ENCODE measurements around the gene INHBC. TPM values are rescaled to one million over a fixed set of nuclear protein-coding genes. Genes with fewer than 3 reads are reported as not detected.
A peak's percentile ranks its signal among the peaks of the same experiment; 100 is the strongest.
"Not testable (repeated sequence)": the region's sequence is repeated elsewhere in the genome, so short reads cannot be mapped to it uniquely, and the experiment has no call there.

Gene INHBC
- total and polyA plus RNA-seq, 7 donors: 0.05 to 0.21 (median 0.18) TPM; not detected in 4

DNA sequence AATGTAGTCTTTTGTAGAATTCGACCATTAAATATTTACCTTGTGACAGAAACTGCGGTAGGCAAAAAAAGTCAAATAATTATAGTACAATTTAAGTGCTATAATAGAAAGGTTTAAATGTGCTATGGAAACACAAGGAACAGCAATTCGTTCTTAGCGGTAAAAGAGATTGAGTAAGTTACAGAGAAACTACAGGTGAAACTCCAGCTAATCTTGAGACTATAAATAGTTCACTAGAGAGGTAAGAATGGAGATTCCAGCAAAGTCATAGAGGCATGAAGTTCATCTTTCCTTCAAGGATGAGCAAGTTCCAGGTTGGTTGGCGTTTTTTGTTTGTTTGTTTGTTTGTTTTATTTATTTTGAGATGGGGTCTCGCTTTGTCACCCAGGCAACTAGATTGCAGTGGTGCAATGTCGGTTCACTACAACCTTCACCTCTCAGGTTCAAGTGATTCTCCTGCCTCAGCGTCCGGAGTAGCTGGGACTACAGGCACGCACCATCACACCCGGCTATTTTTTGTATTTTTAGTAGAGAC, 2.9 kb upstream of the INHBC start:
- intact Hi-C loops (cut with DNase I): no loop called here
- DNase-seq: no peak
- H3K36me3 ChIP-seq (ENCODE audit: insufficient read depth in 1 of 2, low read depth in 1 of 2): no peaks in the 10 kb centered on the region
- no peaks in the 10 kb centered on the region for H3K9me3 ChIP-seq
- H3K4me3 ChIP-seq: peak overlapping the region; percentile 79
- 93 to 94% (median 93%) methylated on average over 11 of the region's 11 CpGs for WGBS, 3 donors
- peak overlapping the region; percentile 95 for H3K27ac ChIP-seq
- peaks cover 6% of the 10 kb centered on the region for H3K4me1 ChIP-seq
- ATAC-seq: no peak
- H3K27me3 ChIP-seq (ENCODE audit: insufficient read depth in 3 of 3, low read length in 2 of 3): no peaks in the 10 kb centered on the region
- TF ChIP-seq, protein P1, sequence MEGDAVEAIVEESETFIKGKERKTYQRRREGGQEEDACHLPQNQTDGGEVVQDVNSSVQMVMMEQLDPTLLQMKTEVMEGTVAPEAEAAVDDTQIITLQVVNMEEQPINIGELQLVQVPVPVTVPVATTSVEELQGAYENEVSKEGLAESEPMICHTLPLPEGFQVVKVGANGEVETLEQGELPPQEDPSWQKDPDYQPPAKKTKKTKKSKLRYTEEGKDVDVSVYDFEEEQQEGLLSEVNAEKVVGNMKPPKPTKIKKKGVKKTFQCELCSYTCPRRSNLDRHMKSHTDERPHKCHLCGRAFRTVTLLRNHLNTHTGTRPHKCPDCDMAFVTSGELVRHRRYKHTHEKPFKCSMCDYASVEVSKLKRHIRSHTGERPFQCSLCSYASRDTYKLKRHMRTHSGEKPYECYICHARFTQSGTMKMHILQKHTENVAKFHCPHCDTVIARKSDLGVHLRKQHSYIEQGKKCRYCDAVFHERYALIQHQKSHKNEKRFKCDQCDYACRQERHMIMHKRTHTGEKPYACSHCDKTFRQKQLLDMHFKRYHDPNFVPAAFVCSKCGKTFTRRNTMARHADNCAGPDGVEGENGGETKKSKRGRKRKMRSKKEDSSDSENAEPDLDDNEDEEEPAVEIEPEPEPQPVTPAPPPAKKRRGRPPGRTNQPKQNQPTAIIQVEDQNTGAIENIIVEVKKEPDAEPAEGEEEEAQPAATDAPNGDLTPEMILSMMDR (IDR thresholded peaks at IDR 0.05): no peak

GRCh38 chr12:57433370-57433769, 1.2 kb upstream of the INHBC start:
- no peak overlapping the region for H3K4me3 ChIP-seq
- no peaks in the 10 kb centered on the region for H3K27me3 ChIP-seq (ENCODE audit: insufficient read depth in 3 of 3, low read length in 2 of 3)
- H3K4me1 ChIP-seq: peaks cover 6% of the 10 kb centered on the region
- no peaks in the 10 kb centered on the region for H3K36me3 ChIP-seq (ENCODE audit: insufficient read depth in 1 of 2, low read depth in 1 of 2)
- ATAC-seq (no peak), DNase-seq (no peak)
- no peak overlapping the region for H3K27ac ChIP-seq
- H3K9me3 ChIP-seq: no peaks in the 10 kb centered on the region
- WGBS, 3 donors: 80 to 93% (median 82%) methylated on average over 3 of the region's 3 CpGs
- intact Hi-C loops (cut with DNase I): no loop called here
- TF ChIP-seq, protein P1 (IDR thresholded peaks at IDR 0.05): no peak

DNA sequence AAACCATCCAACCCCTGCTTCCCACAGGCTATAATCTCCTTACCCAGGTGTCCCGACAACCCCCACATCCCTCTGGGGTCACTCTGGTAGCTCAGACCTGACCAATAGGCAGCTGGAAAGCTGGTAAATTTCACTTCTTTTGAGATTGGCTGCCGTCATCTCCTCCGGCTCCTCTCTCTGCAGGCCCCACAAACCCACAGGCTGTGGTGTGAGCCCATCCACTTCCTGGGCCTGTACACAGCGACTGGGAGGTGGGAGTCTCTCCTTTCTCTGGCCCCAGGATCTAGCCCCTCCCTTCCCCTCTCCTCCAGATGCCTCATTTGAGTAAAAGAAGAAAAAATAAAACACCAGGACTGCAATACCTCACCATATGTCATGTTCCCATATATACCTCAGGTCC, 709 bp downstream of the INHBC start:
- WGBS, 3 donors: 57 to 74% (median 72%) methylated on average over 4 of the region's 4 CpGs
- no peak overlapping the region for H3K27ac ChIP-seq

DNA sequence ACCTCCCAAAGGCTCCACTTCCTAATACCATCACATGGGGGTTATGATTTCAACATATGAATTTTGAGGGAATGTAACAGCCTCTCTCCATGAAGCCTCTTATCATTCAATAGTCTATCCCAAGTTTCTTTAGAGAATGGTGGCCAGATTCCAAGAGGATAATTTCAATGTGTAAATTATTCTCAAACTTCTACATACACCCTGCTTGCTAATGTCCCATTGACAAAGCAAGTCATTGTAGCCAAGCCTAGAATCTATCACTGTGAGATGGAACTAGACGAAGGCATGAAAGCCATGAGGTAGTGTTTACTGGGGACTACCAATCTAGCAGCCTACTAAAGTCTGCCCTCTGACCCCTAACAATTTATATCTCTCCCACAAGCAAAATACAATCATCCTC, 3.8 kb downstream of the INHBC start:
- TF ChIP-seq, protein P1 (IDR thresholded peaks at IDR 0.05): no peak
- Histone ChIP-seq H3K27me3 (ENCODE audit: insufficient read depth in 3 of 3, low read length in 2 of 3) (no peaks in the 10 kb centered on the region), H3K27ac (no peak overlapping the region), H3K36me3 (ENCODE audit: insufficient read depth in 1 of 2, low read depth in 1 of 2) (no peaks in the 10 kb centered on the region), H3K4me3 (no peak overlapping the region), H3K4me1 (no peaks in the 10 kb centered on the region), H3K9me3 (no peaks in the 10 kb centered on the region)
- no peak for ATAC-seq
- 83 to 87% (median 87%) methylated on average over 1 of the region's 1 CpG for WGBS, 3 donors
- intact Hi-C loops (cut with DNase I): no loop called here
- no peak for DNase-seq

More for the DNA sequence above, 709 bp downstream of the INHBC start:
- Histone ChIP-seq H3K9me3 (no peaks in the 10 kb centered on the region), H3K4me3 (no peak overlapping the region), H3K27me3 (ENCODE audit: insufficient read depth in 3 of 3, low read length in 2 of 3) (no peaks in the 10 kb centered on the region), H3K36me3 (ENCODE audit: insufficient read depth in 1 of 2, low read depth in 1 of 2) (no peaks in the 10 kb centered on the region), H3K4me1 (no peaks in the 10 kb centered on the region)
- TF ChIP-seq, protein P1 (IDR thresholded peaks at IDR 0.05): no peak
- intact Hi-C loops (cut with DNase I): no loop called here
- ATAC-seq (no peak), DNase-seq (no peak)

DNA sequence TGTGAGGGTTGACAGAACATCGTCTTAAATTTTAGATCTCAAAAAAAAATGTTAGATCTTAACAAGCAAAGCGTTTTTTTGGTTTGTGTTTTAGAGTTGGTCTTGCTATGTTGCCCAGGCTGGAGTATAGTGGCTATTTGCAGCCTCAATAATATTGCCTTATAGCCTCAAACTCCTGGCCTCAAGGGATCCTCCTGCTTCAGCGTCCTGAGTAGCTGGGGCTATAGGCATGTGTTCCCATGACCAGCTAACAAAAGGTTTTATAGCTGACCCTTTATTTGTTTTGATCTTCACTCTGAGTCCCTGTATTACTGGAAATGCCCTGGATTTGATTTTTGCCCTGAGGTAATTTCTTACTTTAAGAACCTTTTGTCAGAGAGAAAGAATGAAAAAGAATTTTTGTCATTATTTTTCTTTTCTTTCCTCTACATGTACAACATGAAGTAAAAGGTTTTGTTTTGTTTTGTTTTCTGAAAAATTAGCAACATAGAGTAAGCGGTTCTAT, 5.2 kb downstream of the INHBC start:
- TF ChIP-seq, protein P1 (IDR thresholded peaks at IDR 0.05): no peak
- Histone ChIP-seq H3K27ac (no peak overlapping the region), H3K36me3 (ENCODE audit: insufficient read depth in 1 of 2, low read depth in 1 of 2) (no peaks in the 10 kb centered on the region), H3K9me3 (no peaks in the 10 kb centered on the region), H3K4me3 (no peak overlapping the region), H3K4me1 (no peaks in the 10 kb centered on the region), H3K27me3 (ENCODE audit: insufficient read depth in 3 of 3, low read length in 2 of 3) (no peaks in the 10 kb centered on the region)
- ATAC-seq (no peak), DNase-seq (no peak)
- intact Hi-C loops (cut with DNase I): no loop called here
- WGBS, 3 donors: 71 to 79% (median 76%) methylated on average over 4 of the region's 4 CpGs

DNA sequence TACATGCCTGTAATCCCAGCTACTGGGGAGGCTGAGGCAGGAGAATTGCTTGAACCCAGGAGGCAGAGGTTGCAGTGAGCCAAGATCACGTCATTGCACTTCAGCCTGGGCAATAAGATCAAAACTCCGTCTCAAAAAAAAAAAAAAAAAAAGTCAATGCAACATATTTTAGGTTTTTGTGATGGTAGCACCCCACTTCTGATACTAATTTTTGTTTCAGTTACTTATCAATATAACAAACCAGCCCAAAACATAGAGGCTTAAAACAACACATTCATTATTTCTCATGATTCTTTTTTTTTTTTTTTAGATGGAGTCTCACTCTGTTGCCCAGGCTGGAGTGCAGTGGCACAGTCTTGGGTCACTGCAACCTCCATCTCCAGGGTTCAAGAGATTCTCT, 6.8 kb downstream of the INHBC start:
- H3K9me3 ChIP-seq; intact Hi-C loops (cut with DNase I): not testable (repeated sequence)
- 83 to 88% (median 87%) methylated on average over 2 of the region's 2 CpGs for WGBS, 3 donors

More for the DNA sequence above, 6.8 kb downstream of the INHBC start:
- H3K4me3 ChIP-seq; H3K27ac ChIP-seq; H3K4me1 ChIP-seq; H3K36me3 ChIP-seq (ENCODE audit: insufficient read depth in 1 of 2, low read depth in 1 of 2); H3K27me3 ChIP-seq (ENCODE audit: insufficient read depth in 3 of 3, low read length in 2 of 3); DNase-seq; ATAC-seq: not testable (repeated sequence)
